GM21367 (cell line): ENCODE data around the gene HOXA6.

Experiments
- ATAC-seq: cut with Tn5 transposase; IDR thresholded peaks from one replicate; pipeline ENCODE4 v1.9.1; 2021; ENCODE audit not compliant: unreplicated experiment

HOXA6 gene

DNA sequence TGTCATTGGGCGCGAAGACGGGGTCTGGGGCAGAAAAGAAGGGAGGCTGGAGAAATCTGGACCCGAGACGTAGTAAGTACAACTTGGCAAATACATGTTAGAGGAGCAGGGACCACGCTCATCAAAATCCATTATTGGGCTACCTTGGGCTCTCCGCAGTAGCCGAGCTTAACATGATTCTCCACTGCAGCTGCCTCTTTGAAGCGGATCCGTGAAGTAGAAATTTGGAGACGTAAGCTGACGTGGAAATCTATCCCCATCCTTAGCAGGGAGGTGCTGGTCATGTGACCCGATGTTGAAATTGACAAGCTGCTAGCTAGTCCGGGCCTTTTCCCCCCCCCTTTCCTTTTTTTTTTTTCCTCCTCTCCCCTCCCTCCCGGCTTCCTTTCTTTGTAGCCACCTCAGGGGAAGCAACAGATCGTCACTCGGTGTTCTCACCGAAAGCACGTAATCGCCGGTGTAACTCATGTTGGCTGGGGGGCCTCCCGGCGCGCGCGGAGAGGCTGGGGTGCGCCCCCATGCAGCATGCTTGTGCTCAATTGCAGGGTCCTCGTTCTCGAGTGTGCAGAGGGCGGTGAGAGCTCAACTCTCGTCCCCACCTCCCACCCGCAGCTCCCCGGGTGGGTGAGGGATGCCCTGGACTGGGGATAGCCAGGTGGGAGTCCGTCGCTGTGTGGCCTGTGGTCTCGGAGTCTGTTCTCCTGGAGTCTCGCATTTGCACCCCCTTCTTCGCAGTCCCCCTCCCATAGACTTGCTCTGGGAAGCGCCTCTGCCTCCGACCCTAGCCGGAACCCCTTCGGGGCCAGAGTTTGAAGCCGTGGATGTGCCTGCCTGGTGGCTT lies 37.7 kb upstream of the HOXA6 start, which contains the start of gene HOXA11:
HOXA11 (minus strand) TSS at position 220 of the 841 bp plus-strand sequence; CDS start at position 132, 88 bp downstream.
- ATAC-seq, result no peak

DNA sequence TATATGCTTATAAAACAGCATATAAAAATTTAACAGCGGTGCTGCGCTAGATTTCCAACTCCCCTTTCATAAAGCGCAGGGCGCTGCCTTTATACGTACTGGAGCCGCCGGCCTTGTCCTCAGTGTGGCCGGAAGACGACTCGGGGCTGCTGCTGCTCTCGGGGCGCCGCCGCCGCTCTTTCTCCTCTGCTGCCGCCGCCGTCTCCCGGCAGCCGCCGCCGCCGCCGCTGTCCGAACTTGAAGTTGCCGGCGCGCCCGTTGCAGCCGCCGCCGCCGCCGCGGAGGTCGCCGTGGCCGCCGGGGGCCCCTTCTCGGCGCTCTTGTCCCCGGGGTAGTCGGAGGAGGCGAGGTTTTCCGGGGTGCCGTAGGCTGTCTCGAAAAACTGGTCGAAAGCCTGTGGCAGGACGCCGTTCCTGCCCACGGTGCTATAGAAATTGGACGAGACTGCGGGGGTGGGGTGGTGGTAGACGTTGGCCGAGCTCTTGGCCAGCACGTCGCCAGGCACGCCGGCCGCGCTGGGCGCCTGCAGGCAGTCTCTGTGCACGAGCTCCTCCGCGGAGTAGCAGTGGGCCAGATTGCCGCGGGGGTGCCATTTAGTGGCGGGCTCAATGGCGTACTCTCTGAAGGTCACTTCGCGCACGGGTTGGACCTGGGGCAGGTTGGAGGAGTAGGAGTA lies 36.9 kb upstream of the HOXA6 start:
- ATAC-seq, result no peak

DNA sequence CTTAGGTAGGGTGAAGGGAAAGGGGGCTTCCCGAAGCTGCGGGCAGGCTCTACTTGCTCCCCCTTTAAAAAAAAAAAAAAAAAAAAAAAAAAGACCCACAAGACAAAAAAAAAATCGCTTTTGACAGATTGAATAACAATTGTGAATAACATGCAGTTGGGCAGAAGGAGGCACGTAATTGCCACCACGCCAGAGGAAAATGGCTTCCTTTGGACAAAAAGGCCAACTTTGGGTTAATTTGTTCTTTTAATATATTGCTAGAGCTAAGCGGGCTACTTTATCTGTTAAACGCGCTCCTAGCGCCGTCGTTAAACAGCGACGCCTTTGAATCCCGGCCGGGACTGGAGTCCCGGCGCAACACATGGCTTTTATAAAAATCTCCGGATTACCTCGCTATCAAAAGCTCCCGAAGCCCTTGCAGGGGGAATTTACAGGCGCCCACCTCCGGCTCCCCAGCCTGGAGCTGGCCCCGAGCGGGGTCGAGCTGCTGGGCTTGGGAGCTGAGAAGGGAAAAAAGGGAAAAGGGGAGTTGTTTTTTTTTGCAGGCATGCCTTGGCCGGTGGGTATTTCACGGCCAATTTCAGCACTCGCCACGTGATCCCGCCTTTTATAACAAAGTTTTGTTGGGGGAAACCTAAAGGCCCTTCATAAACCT lies 36.2 kb upstream of the HOXA6 start:
- no peak for ATAC-seq

DNA sequence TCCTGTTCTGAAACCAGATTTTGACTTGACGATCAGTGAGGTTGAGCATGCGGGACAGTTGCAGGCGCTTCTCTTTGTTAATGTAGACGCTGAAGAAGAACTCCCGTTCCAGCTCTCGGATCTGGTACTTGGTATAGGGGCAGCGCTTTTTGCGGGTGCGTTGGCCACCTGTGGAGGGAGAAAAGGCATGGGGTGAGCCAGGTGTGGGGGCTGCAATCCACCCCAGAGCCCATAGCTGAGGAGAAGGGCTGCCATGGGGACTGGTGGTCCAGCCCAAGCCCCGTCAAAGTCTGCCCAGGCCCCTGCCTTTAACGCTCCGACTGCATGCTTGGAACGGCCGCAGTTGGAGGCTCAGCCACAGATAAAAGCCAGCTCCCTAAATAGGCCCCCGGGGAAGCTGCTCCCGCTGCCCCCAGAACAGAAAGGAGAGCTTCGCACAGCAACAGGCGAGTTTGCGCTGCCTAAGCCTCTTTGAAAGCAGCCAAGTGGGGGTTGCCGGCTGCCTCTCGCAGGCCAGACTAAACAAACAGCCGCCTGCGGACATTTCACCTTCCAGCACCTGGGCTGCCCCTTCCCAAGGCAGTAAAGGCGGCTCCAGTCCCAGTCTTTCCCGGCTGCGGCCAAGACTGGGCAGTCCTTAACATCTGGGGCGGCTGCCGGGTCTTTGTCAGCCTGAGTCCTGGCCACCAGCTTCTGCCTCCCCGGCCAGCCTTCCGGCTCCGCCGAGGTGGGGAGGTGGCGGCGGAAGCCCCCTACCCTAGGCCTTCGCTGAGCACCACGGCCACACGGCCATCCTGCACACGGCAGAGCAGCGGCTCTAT lies 35.5 kb upstream of the HOXA6 start:
- ATAC-seq, result no peak

DNA sequence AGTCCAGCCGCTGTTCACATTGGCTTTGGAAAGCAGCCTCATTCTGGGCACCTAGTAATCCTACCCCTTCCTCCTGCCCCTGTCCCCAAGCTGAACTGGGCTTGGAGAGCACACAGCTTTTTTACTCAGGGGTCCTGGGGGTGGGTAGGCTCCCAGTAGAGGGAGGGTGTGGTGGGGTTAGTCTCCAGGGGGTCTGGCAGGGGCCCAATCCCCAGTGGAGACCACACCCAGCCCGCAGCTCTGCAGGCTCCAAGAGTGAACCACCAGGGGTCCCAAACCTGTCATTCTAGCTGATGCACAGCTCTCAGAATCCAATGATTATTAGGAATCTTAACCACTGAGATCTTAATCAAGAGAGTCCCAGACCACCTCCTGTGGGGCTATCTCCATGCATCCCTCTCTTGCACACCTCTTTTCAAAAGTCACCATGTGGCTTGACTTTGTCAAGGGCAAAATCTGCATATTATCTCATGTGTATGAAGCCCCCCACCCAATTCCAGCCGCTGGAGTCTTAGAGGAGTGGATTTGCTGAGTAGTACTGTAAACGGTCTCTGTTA lies 34.8 kb upstream of the HOXA6 start:
- no peak for ATAC-seq

DNA sequence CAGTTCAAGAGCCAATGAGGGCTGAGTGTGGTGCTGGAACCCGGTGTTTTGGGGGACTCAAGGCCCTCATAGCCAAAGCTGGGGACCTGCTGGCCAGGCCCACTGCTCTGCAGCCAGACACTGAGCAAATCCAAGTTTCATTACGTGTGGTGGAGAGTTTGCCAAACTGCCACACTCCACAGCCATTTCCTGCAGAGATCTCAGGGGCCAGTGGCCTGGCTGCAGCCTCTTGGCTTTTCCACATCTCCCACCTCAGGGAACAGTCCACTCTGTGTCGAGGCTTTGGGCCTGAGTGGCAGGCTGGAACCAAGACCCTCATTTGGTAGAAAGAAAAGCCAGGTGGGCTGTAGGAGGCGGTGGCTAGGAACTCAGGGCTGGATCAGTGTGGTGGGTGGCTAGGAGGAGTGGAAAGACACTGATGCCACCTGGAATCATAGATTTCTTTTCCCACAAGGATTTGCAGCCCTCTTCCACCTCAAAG lies 34.3 kb upstream of the HOXA6 start:
- ATAC-seq, result no peak

DNA sequence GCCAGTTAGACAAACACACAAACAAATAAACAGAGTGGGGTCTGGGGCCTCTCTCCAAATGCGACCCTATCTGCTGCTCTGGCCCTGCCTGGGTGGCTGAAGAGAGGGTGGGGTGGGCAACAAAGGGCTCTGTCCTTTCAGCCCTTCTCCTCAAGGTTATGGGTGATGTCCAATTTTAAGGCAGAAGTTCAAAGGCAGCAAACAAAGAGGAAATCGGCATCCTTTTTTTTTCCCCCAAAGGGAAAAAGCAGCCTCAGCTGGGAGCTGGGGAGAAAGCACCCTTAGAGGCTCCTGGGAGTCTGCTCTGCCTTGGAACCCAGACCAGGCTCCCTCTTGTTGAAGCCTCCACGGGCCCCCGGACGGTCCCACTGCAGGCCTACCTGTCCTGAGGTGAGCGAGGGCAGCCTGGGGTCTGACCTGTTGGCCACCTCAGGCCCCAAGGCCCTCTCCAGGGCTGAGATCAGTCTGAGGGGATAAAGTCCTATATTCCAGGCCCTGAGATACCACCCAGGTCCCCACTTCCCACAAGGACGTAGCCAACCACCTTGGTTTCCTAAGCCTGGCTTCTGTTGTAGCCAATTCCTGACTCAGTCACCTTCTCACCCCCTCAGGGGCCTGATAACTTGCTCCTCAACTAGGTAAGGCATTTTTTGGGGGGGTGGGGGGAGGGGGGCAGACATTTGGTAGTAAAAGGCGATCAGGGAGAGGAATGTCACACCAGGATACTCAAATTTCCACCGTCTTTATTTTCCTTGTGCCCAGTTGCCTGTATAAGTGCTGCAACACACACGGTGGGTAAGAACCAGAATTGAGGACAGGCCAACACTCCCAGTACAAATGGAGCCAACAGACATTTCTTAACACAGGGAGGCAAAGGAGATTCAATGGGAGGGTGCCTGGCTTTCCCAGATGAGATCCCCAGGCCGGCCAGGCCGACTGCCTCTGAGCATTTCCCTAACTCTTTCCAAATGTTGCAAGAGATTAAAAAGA lies 33.2 kb upstream of the HOXA6 start:
- no peak for ATAC-seq

DNA sequence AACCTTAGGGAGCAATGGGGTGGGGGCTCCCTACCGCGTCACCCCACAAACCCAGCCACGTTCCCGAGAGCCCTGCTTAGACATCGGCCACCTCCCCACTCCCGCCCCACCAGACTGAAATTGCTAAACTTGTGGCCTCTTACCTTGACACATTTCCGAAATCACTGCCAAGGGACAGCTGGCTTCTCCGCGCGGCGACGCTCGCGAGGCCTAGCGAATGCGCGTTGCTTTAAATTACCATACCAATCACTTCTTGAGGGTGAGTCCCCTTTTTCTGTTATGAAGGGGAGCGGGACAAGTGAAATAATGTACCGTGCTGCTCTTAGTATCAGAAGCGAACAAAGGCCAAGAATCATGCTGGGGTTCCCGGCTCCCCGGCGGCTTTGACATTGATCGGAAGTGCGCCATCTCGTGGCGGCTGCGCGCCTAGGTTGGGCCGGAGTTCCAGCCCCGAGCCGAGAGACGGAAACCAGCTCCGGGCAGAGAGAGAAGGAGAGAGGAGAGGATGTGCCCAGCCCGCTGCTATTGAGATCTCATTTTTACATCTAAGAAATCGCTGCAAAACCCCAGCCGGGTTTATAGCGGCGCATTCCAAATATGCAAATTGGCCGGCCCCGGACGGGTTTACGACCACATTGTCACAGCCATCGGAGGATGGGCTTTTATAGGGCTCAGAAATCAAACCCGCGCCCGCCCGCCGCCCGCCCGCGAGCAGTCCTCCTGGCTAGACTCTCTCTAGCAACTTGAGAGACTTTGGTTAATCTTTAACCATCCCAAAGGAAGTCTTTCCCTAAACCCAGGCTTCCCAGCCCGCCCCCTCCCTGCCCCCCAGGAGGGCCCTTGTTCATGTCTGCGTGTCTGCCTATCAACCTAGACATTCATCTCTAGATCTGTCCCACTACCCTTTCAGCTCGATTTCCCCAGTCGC lies 32.2 kb upstream of the HOXA6 start:
- ATAC-seq, result no peak

DNA sequence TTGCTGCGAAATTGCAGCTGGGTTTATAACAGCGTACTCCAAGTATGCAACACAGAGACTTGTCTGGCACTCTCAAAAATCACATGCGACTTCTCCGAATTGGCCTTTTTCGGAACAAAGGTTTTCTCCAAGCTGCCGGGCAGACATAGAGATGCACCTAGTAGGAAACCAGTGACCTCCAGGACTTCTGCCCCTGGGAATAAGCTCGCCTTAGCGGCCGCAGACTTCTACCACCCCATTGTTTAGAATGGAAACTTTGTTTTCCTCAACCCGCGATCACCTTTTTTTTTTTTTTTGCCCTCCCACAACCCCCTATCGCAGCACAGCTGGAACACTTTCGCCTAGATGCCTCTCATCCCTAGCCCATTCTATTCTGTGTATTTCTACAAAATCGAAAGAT lies 31.5 kb upstream of the HOXA6 start:
- no peak for ATAC-seq

DNA sequence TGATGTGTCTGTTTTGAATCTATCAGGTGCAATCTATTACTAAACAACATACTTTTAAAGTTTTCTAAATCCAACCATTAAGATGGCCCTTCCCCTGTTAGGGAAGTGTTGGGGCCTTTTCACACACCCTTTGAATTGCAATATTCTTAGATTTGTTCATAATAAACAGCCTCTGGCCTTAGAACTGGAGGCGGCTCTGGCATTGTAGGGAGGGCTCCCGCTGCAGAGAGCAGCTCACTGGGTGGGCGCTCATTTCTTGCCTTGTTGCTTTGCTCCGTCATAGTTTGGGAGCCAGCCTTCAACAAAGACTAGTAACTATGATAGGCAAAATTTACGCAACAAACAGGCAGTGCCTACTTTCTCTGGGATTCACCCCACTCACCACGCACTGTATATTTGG lies 30.8 kb upstream of the HOXA6 start:
- no peak for ATAC-seq

DNA sequence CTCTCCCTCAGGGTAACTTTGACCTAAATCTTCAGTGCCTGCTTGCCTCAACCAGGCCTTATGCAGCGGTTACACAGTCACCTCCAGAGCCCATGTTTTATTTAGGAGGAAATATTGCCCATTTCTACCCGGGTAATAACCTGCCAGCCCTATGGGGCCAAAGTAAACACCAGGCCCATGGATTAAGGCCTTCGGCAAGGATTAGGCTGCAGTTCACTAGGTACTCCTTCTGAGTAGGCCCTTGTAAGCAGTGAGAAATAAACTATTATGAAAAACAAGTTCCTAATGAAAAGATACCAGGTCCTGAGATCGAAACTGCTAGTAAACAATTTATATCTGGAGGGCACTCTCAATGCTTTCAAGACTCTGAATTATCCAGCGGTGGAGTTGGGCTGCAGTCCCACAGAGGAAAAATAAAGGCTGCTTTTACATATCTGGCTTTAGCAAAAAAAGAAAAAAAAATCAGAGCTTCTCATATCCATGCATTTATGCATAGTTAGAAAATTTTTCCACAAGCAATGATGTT lies 30.3 kb upstream of the HOXA6 start:
- no peak for ATAC-seq

DNA sequence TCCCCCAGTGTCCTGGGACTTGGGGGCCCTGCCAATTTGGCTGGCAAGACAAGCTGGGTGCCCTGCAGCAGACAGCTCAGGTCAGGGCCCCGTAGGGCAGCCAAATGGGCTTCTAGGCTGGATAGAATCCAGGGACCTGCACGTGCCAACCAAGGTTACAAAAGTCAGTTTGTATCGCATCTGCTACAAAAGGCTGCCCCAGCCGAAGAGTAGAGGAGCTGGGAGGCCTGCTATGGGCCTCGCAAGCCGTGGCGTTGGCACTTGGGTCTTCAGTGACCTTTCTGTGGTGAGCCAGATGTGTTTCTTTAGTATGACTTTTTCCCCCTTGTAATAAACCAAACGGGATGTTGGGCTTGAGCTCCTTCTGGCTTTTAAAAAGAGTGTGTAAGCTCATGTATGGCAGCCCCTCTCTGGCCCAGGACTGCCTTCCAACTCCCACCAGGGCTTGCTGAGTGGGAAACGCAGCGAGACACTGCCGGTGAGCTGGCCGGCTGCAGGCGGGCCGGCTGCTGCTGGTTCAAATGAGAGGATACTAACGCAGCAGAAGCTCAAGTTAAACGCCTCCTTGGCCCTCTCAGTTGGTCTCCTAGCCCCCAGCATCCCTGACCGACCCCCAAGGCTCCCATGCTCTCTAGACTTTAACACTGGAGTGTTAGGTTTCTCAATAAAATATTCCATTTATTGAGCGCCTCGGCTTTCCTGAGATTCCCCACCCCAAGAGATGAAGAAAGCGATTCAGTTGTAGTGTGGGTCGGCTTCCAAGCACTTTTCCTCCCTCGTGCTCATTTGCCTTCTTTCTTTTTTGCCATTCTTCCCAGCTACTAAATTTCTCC lies 29.6 kb upstream of the HOXA6 start:
- no peak for ATAC-seq

DNA sequence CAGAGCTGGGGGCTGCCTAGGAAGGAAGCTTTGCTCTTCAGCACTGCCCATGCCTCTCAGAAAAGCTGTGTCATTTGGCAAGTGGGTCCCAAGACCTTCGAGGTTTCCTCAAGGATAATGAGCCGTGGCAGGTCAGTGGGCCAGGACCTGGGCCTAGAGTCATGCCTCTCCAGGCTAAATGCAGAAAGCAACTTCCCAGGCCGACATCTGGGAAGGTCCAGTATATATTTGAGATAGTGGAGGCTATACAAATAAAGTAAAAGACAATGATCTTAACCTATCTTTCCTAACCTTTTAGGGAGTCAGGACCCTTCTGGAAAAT lies 28.9 kb upstream of the HOXA6 start:
- ATAC-seq, result no peak

DNA sequence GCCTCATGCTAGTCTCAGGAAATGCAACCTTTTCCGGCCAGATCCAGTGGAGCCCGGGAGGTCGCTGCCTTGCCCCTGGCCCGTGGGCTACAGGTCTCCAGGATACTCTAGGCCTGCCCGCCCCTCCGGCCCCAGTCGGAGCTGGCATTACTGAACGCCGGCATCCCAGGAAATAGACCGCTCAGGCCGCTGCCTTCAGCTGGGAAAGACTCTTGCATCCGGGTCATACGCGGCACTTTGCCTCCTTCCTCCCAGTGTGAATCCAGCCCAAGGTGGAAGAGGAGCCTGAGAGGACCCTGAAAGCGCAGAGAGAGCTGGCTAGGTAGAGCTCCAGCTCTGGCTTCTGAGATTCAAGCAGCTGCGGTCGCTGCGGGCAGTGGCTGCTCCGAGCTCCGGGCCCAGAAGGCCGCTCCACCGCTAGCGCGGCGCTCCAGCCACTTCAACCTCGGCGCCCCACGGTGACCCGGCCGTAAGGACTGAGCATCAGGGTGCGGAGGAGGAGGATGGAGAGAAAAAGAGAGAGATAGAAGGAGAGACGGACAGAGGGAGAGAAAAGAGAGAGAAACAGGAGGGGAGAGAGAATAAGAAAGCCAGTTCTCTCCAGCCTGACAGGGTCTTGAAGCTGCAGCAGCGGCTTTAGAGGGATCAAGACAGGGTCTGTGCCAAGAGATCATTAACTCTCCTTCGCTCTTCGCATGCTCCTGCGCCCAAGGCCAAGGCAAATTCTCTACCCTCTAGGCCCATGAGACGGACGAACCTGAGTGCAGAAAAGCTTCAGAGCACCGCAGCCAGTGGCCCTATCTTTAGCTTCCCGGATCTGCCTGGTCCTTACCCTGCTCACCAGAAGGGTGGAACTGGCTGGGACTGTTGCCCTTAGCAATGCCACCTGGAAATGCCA lies 28.3 kb upstream of the HOXA6 start:
- no peak for ATAC-seq

DNA sequence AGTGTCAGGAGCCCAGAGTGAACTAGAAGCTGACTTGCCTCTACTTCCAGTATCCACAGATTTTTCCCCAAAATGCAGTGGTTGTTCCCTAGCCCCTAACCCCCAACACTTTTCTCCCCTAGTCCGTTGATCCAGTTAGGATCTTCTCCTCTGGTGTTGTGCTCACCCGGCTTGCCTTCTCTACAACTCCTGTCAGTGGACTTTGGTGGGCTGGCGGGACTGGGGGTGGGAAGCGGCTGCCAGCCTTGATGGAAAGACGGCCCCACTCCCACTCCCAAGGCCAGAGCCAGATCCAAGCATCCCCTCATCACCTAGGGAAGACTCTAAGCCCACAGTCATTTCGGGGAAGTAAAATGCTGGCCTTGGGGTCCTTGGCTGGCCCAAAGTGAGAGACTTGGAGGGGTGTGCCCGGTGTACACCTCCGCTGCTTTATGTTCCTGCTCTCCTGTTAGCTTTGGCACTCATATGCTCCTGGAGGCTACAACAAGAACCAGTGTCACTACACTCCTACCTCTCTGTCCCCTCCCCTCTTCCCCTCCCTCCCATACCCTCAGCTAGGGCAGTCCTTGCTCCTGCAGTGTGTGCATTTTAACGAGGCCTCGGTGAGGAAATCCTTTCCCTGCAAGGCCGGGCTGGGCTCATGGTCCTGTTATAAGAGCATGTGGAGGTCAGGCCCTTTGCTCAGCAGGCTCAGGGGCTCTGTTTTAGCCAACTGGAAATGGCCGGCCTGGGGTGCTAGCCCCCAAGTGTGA lies 27.5 kb upstream of the HOXA6 start:
- no peak for ATAC-seq
